Hepatic stellate cell (primary cell): ENCODE measurements around the gene GLYATL1B.
"Not testable (repeated sequence)": the region's sequence is repeated elsewhere in the genome, so short reads cannot be mapped to it uniquely, and the experiment has no call there.

Experiments used
- DNase-seq: peaks from one replicate; pipeline ENCODE4 v3.0.0; 2011; ENCODE audit warnings: low spot score

GLYATL1B gene

GRCh38 chr11:59095972-59096575 is 10.0 kb downstream of the GLYATL1B start:
- DNase-seq: not testable (repeated sequence)

GRCh38 chr11:59097113-59097708 is 11.1 kb downstream of the GLYATL1B start:
- DNase-seq: peak; percentile 5

- DNase-seq: not testable (repeated sequence)
These were observed 11.8 kb downstream of the GLYATL1B start for GRCh38 chr11:59097938-59098337.

GRCh38 chr11:59102259-59102765 is 16.2 kb downstream of the GLYATL1B start:
- peak; percentile 38 for DNase-seq

- peak; percentile 93 for DNase-seq
These were observed 20.5 kb downstream of the GLYATL1B start, which contains the start of gene FAM111B for GRCh38 chr11:59106363-59107336. FAM111B (plus strand) TSS chr11:59107237; CDS start chr11:59109626, 2,389 bp downstream.

- DNase-seq: not testable (repeated sequence)
These were observed 21.6 kb downstream of the GLYATL1B start for GRCh38 chr11:59107721-59108120.

GRCh38 chr11:59112494-59112893 is 26.4 kb downstream of the GLYATL1B start:
- DNase-seq: no peak

- no peak for DNase-seq
These were observed 28.2 kb downstream of the GLYATL1B start for GRCh38 chr11:59114344-59114743.

GRCh38 chr11:59115553-59115952 is 29.4 kb downstream of the GLYATL1B start:
- no peak for DNase-seq

- no peak for DNase-seq
These were observed 31.7 kb downstream of the GLYATL1B start for GRCh38 chr11:59117774-59118173.

- DNase-seq: no peak
These were observed 33.7 kb downstream of the GLYATL1B start for GRCh38 chr11:59119826-59120225.

- peak; percentile 77 for DNase-seq
These were observed 49.7 kb downstream of the GLYATL1B start for GRCh38 chr11:59135648-59136461.

GRCh38 chr11:59136551-59136950 is 50.4 kb downstream of the GLYATL1B start:
- not testable (repeated sequence) for DNase-seq

GRCh38 chr11:59137190-59137589 is 51.1 kb downstream of the GLYATL1B start:
- no peak for DNase-seq

GRCh38 chr11:59138643-59139042 is 52.5 kb downstream of the GLYATL1B start:
- no peak for DNase-seq

- DNase-seq: no peak
These were observed 55.1 kb downstream of the GLYATL1B start for GRCh38 chr11:59141191-59141590.

GRCh38 chr11:59141673-59142460 is 55.8 kb downstream of the GLYATL1B start:
- peak; percentile 63 for DNase-seq

- peak; percentile 90 for DNase-seq
These were observed 56.7 kb downstream of the GLYATL1B start, which contains the start of gene FAM111A for GRCh38 chr11:59142530-59143507. FAM111A (plus strand) TSS chr11:59142856; CDS start chr11:59148873, 6,017 bp downstream.

GRCh38 chr11:59144096-59144495 is 58.0 kb downstream of the GLYATL1B start:
- DNase-seq: no peak
